Right lobe of liver (tissue), 6 donors: Measurements from ENCODE around the gene LRRC73. TPM values are rescaled to one million over a fixed set of nuclear protein-coding genes. Genes with fewer than 3 reads are reported as not detected.

Experiments used
- ATAC-seq, 4 donors: fragments of 200-7000 bp; cut with Tn5 transposase; one replicate each; pipeline ENCODE4 v1.9.1; 2020; ENCODE audit warnings: mild to moderate bottlenecking in 4 of 4, moderate library complexity in 4 of 4
- DNase-seq, 3 donors: peaks; one replicate each; pipeline ENCODE4 v3.0.0-alpha.2; 2020
- H3K27ac ChIP-seq, 3 donors: fragments of 200-600 bp; one replicate each; pipeline ENCODE4 v1.8.0; 2022
- H3K27me3 ChIP-seq, 2 donors: fragments of 200-600 bp; one replicate each; pipeline ENCODE4 v1.8.0; 2022
- H3K36me3 ChIP-seq, 4 donors: fragments of 200-600 bp; sonication (generic) in 1 of 4; one replicate each; pipeline versions ENCODE4 v1.5.1 to v1.8.0; 2017 to 2022; ENCODE audit warnings: control low read depth in 1 of 4
- H3K4me1 ChIP-seq, 4 donors: fragments of 200-600 bp; sonication (generic) in 1 of 4; one replicate each; pipeline versions ENCODE4 v1.5.1 to v1.8.0; 2017 to 2022; ENCODE audit warnings: control low read depth in 1 of 4
- H3K4me3 ChIP-seq, 3 donors: fragments of 200-600 bp; one replicate each; pipeline ENCODE4 v1.8.0; 2022
- H3K9me3 ChIP-seq, 4 donors: fragments of 200-600 bp; sonication (generic) in 1 of 4; one replicate each; pipeline versions ENCODE4 v1.5.1 to v1.8.0; 2017 to 2022; ENCODE audit warnings: control low read depth in 1 of 4
- CTCF ChIP-seq, 4 donors: fragments of 200-600 bp in 3 of 4; fragments of 450-650 bp in 1 of 4; IDR thresholded peaks; one replicate each; pipeline versions ENCODE4 v1.5.1 to v1.8.0; 2016 to 2022; ENCODE audit warnings: antibody characterized with exemption in 4 of 4, mild to moderate bottlenecking in 2 of 4
- POLR2A ChIP-seq: fragments of 450-650 bp; IDR thresholded peaks from one replicate; pipeline ENCODE4 v1.6.1; 2017; ENCODE audit warnings: antibody characterized with exemption, mild to moderate bottlenecking
- WGBS: methylation state at CpG from one replicate; pipeline ENCODE4 v1.1.6; 2018; ENCODE audit warnings: low coverage, low lambda C conversion rate; ENCODE audit not compliant: insufficient coverage; ENCODE audit errors: missing lambda C conversion rate; 5-methylcytosine and 5-hydroxymethylcytosine counted together
- intact Hi-C, 2 donors: fragments of 100-400 bp; cut with DNase I; formaldehyde crosslinking; loops; one replicate each; pipeline versions ENCODE4 v1.11.2 to v1.14.1; 2022
- total RNA-seq, 6 experiments: library from RNA; depleted of rRNA in 2 of 6; stranded (reverse); fragments of >200 nt in 2 of 6; fragmentation: NEBNext Ultra II Directional in 3 of 6; extraction: Animal tissue kit (Norgen Biotek cat#: 25700) in 3 of 6; gene quantifications; one replicate each; pipeline versions ENCODE4 v1.1.0 to v1.2.4, GENCODE V29; 2016 to 2023
- donor health status: DM: no; HTN: yes; CAD: no.
- donor health status: DM: no; HTN: no; CAD: no.
- donor health status: DM: no; HTN: no; CAD: no.
- donor health status: DM: no; HTN: yes; CAD: no.
- donor health status: DM: no; HTN: yes; CAD: no.

The LRRC73 gene
- total RNA-seq, 6 experiments from 2014 or later, result 0.12 to 0.43 (median 0.26) TPM; not detected in 1

GRCh38 chr6:43504756-43505593, 5.2 kb downstream of the LRRC73 start:
- no peaks in the 10 kb centered on the region for H3K9me3 ChIP-seq
- DNase-seq (no peak), ATAC-seq (no peak)
- intact Hi-C loops, result loop anchor here (5.0 kb wide), 1 partner anchor 53 kb away; no protein-coding TSS in a partner anchor
- H3K4me3 ChIP-seq, result no peak overlapping the region
- H3K36me3 ChIP-seq, result peaks cover 0 to 38% (median 9%) of the 10 kb centered on the region in 4 donors
- no peak overlapping the region for H3K27ac ChIP-seq
- H3K27me3 ChIP-seq, result no peaks in the 10 kb centered on the region
- H3K4me1 ChIP-seq, result peaks cover 0 to 9% (median 2%) of the 10 kb centered on the region in 4 donors
- TF ChIP-seq POLR2A (no peak), CTCF (IDR thresholded peaks at IDR 0.05) (no peak)
- WGBS, result 67% methylated on average over 3 of the region's 26 CpGs

GRCh38 chr6:43503443-43503842, 6.7 kb downstream of the LRRC73 start:
- TF ChIP-seq POLR2A (no peak), CTCF (IDR thresholded peaks at IDR 0.05) (no peak)
- Histone ChIP-seq H3K27me3 (no peaks in the 10 kb centered on the region), H3K27ac (no peak overlapping the region), H3K4me3 (no peak overlapping the region), H3K36me3 (peaks cover 0 to 48% (median 9%) of the 10 kb centered on the region in 4 donors), H3K4me1 (peaks cover 0 to 17% (median 7%) of the 10 kb centered on the region in 4 donors), H3K9me3 (no peaks in the 10 kb centered on the region)
- DNase-seq, result no peak
- intact Hi-C loops, result no loop called here
- no CpG with 5 or more reads among the region's 8 CpGs for WGBS
- no peak for ATAC-seq

- Histone ChIP-seq H3K4me1 (peaks cover 0 to 17% (median 7%) of the 10 kb centered on the region in 4 donors), H3K9me3 (no peaks in the 10 kb centered on the region), H3K27me3 (no peaks in the 10 kb centered on the region), H3K4me3 (no peak overlapping the region), H3K36me3 (peaks cover 0 to 52% (median 9%) of the 10 kb centered on the region in 4 donors), H3K27ac (no peak overlapping the region)
- DNase-seq, result no peak
- intact Hi-C loops, result no loop called here
- no peak for ATAC-seq
- no peak for TF ChIP-seq POLR2A
- no peak for TF ChIP-seq CTCF (IDR thresholded peaks at IDR 0.05)
- 100% methylated on average over 4 of the region's 4 CpGs for WGBS
Observed at GRCh38 chr6:43502666-43503065, 7.5 kb downstream of the LRRC73 start.

GRCh38 chr6:43500921-43501320, 9.2 kb downstream of the LRRC73 start:
- H3K27me3 ChIP-seq, result no peaks in the 10 kb centered on the region
- intact Hi-C loops, result no loop called here
- H3K27ac ChIP-seq, result no peak overlapping the region
- no peak overlapping the region for H3K4me3 ChIP-seq
- WGBS, result 100% methylated on average over 3 of the region's 3 CpGs
- no peaks in the 10 kb centered on the region for H3K9me3 ChIP-seq
- DNase-seq (no peak), ATAC-seq (no peak)
- H3K4me1 ChIP-seq, result peaks cover 0 to 13% (median 7%) of the 10 kb centered on the region in 4 donors
- TF ChIP-seq CTCF (IDR thresholded peaks at IDR 0.05) (no peak), POLR2A (no peak)
- peaks cover 0 to 53% (median 9%) of the 10 kb centered on the region in 4 donors for H3K36me3 ChIP-seq
